Measurements from ENCODE around the gene FGGY.
"Not testable (repeated sequence)": the region's sequence is repeated elsewhere in the genome, so short reads cannot be mapped to it uniquely, and the experiment has no call there.

Gene FGGY

GRCh38 chr1:59574085-59574484 lies 277.2 kb downstream of the FGGY start:
- H3K9me3 ChIP-seq (ENCODE audit: low read depth, low read length), result no peaks in the 10 kb centered on the region
- H3K36me3 ChIP-seq (ENCODE audit: insufficient read depth, low read length), result no peaks in the 10 kb centered on the region
- H3K27ac ChIP-seq, result no peak overlapping the region
- H3K9ac ChIP-seq (ENCODE audit: insufficient read length), result no peak overlapping the region
- no peak for TF ChIP-seq EZH2 (IDR thresholded peaks at IDR 0.05)
- TF ChIP-seq POLR2AphosphoS5 (IDR thresholded peaks at IDR 0.05; ENCODE audit: borderline replicate concordance, low read depth, low read length), result no peak
- no peak for TF ChIP-seq FOXP2 (optimal IDR thresholded peaks at IDR 0.05; ENCODE audit: control extremely low read depth, extremely low read length, insufficient read depth)
- no peak for DNase-seq (ENCODE audit: low read depth, low spot score)
- H3K4me3 ChIP-seq, result no peak overlapping the region

- no peaks in the 10 kb centered on the region for H3K9me3 ChIP-seq (ENCODE audit: low read depth, low read length)
- no peak overlapping the region for H3K27ac ChIP-seq
- no peak overlapping the region for H3K9ac ChIP-seq (ENCODE audit: insufficient read length)
- no peaks in the 10 kb centered on the region for H3K36me3 ChIP-seq (ENCODE audit: insufficient read depth, low read length)
- no peak overlapping the region for H3K4me3 ChIP-seq
- DNase-seq (ENCODE audit: low read depth, low spot score), result no peak
- no peak for TF ChIP-seq POLR2AphosphoS5 (IDR thresholded peaks at IDR 0.05; ENCODE audit: borderline replicate concordance, low read depth, low read length)
These were observed 280.9 kb downstream of the FGGY start for GRCh38 chr1:59577774-59578173.

GRCh38 chr1:59579222-59579621 lies 282.3 kb downstream of the FGGY start:
- H3K36me3 ChIP-seq (ENCODE audit: insufficient read depth, low read length), result no peaks in the 10 kb centered on the region

GRCh38 chr1:59580257-59580656 lies 283.4 kb downstream of the FGGY start:
- Histone ChIP-seq H3K9ac (ENCODE audit: insufficient read length) (no peak overlapping the region), H3K27ac (no peak overlapping the region), H3K9me3 (ENCODE audit: low read depth, low read length) (no peaks in the 10 kb centered on the region), H3K36me3 (ENCODE audit: insufficient read depth, low read length) (no peaks in the 10 kb centered on the region), H3K4me3 (no peak overlapping the region)
- TF ChIP-seq EZH2 (IDR thresholded peaks at IDR 0.05), result no peak
- no peak for TF ChIP-seq FOXP2 (optimal IDR thresholded peaks at IDR 0.05; ENCODE audit: control extremely low read depth, extremely low read length, insufficient read depth)
- TF ChIP-seq POLR2AphosphoS5 (IDR thresholded peaks at IDR 0.05; ENCODE audit: borderline replicate concordance, low read depth, low read length), result no peak
- no peak for DNase-seq (ENCODE audit: low read depth, low spot score)

More at GRCh38 chr1:59579222-59579621, 282.3 kb downstream of the FGGY start:
- Histone ChIP-seq H3K27ac (no peak overlapping the region), H3K4me3 (no peak overlapping the region), H3K9ac (ENCODE audit: insufficient read length) (no peak overlapping the region), H3K9me3 (ENCODE audit: low read depth, low read length) (no peaks in the 10 kb centered on the region)
- TF ChIP-seq POLR2AphosphoS5 (IDR thresholded peaks at IDR 0.05; ENCODE audit: borderline replicate concordance, low read depth, low read length) (no peak), EZH2 (IDR thresholded peaks at IDR 0.05) (no peak), FOXP2 (optimal IDR thresholded peaks at IDR 0.05; ENCODE audit: control extremely low read depth, extremely low read length, insufficient read depth) (no peak)
- DNase-seq (ENCODE audit: low read depth, low spot score), result no peak

- not testable (repeated sequence) for H3K36me3 ChIP-seq (ENCODE audit: insufficient read depth, low read length); H3K9me3 ChIP-seq (ENCODE audit: low read depth, low read length); DNase-seq (ENCODE audit: low read depth, low spot score); H3K27ac ChIP-seq; H3K4me3 ChIP-seq; H3K9ac ChIP-seq (ENCODE audit: insufficient read length)
These were observed 295.5 kb downstream of the FGGY start for GRCh38 chr1:59592410-59592809.

- Histone ChIP-seq H3K4me3 (no peak overlapping the region), H3K9ac (ENCODE audit: insufficient read length) (no peak overlapping the region), H3K27ac (no peak overlapping the region), H3K9me3 (ENCODE audit: low read depth, low read length) (no peaks in the 10 kb centered on the region), H3K36me3 (ENCODE audit: insufficient read depth, low read length) (no peaks in the 10 kb centered on the region)
- TF ChIP-seq FOXP2 (optimal IDR thresholded peaks at IDR 0.05; ENCODE audit: control extremely low read depth, extremely low read length, insufficient read depth), result no peak
- no peak for TF ChIP-seq EZH2 (IDR thresholded peaks at IDR 0.05)
- no peak for TF ChIP-seq POLR2AphosphoS5 (IDR thresholded peaks at IDR 0.05; ENCODE audit: borderline replicate concordance, low read depth, low read length)
- DNase-seq (ENCODE audit: low read depth, low spot score), result no peak
These were observed 296.0 kb downstream of the FGGY start for GRCh38 chr1:59592924-59593323.

- H3K4me3 ChIP-seq, result no peak overlapping the region
- no peaks in the 10 kb centered on the region for H3K9me3 ChIP-seq (ENCODE audit: low read depth, low read length)
- no peak overlapping the region for H3K27ac ChIP-seq
- no peaks in the 10 kb centered on the region for H3K36me3 ChIP-seq (ENCODE audit: insufficient read depth, low read length)
- TF ChIP-seq EZH2 (IDR thresholded peaks at IDR 0.05), result no peak
- no peak for TF ChIP-seq POLR2AphosphoS5 (IDR thresholded peaks at IDR 0.05; ENCODE audit: borderline replicate concordance, low read depth, low read length)
- no peak for TF ChIP-seq FOXP2 (optimal IDR thresholded peaks at IDR 0.05; ENCODE audit: control extremely low read depth, extremely low read length, insufficient read depth)
- no peak for DNase-seq (ENCODE audit: low read depth, low spot score)
- H3K9ac ChIP-seq (ENCODE audit: insufficient read length), result no peak overlapping the region
These were observed 297.2 kb downstream of the FGGY start for GRCh38 chr1:59593798-59594790.

- H3K4me3 ChIP-seq, result no peak overlapping the region
- no peaks in the 10 kb centered on the region for H3K9me3 ChIP-seq (ENCODE audit: low read depth, low read length)
- no peak for TF ChIP-seq POLR2AphosphoS5 (IDR thresholded peaks at IDR 0.05; ENCODE audit: borderline replicate concordance, low read depth, low read length)
- TF ChIP-seq EZH2 (IDR thresholded peaks at IDR 0.05), result no peak
- no peak for TF ChIP-seq FOXP2 (optimal IDR thresholded peaks at IDR 0.05; ENCODE audit: control extremely low read depth, extremely low read length, insufficient read depth)
- no peak overlapping the region for H3K27ac ChIP-seq
- DNase-seq (ENCODE audit: low read depth, low spot score), result no peak
- no peak overlapping the region for H3K9ac ChIP-seq (ENCODE audit: insufficient read length)
- no peaks in the 10 kb centered on the region for H3K36me3 ChIP-seq (ENCODE audit: insufficient read depth, low read length)
These were observed 298.9 kb downstream of the FGGY start for GRCh38 chr1:59595774-59596173.

- Histone ChIP-seq H3K36me3 (ENCODE audit: insufficient read depth, low read length) (no peaks in the 10 kb centered on the region), H3K27ac (no peak overlapping the region), H3K4me3 (no peak overlapping the region), H3K9me3 (ENCODE audit: low read depth, low read length) (no peaks in the 10 kb centered on the region), H3K9ac (ENCODE audit: insufficient read length) (no peak overlapping the region)
- TF ChIP-seq EZH2 (IDR thresholded peaks at IDR 0.05) (no peak), POLR2AphosphoS5 (IDR thresholded peaks at IDR 0.05; ENCODE audit: borderline replicate concordance, low read depth, low read length) (no peak), FOXP2 (optimal IDR thresholded peaks at IDR 0.05; ENCODE audit: control extremely low read depth, extremely low read length, insufficient read depth) (no peak)
- no peak for DNase-seq (ENCODE audit: low read depth, low spot score)
These were observed 299.5 kb downstream of the FGGY start for GRCh38 chr1:59596432-59596831.
